Gastrocnemius medialis (tissue), 4 donors: ENCODE results near the gene CCM2.

Experiments used
- CTCF ChIP-seq, 5 experiments: fragments of 450-650 bp in 3 of 5; fragments of 200-600 bp in 2 of 5; sonication (generic) in 2 of 5; IDR thresholded peaks in 4 of 5; conservative IDR thresholded peaks in 1 of 5; 1 replicate in 4 of 5; 2 replicates in 1 of 5; pipeline ENCODE4 v1.5.1; 2016 to 2019; ENCODE audit warnings: antibody characterized with exemption in 5 of 5, mild to moderate bottlenecking in 3 of 5, moderate library complexity in 3 of 5
- POLR2A ChIP-seq, 2 donors: fragments of 450-650 bp; IDR thresholded peaks; one replicate each; pipeline ENCODE4 v1.6.1; 2017; ENCODE audit warnings: antibody characterized with exemption in 2 of 2, mild to moderate bottlenecking in 2 of 2, moderate library complexity in 2 of 2

- TF ChIP-seq CTCF (IDR thresholded peaks at IDR 0.05 in 4 of 5, conservative IDR thresholded peaks at IDR 0.05 in 1 of 5) = no peak
- no peak for TF ChIP-seq POLR2A (IDR thresholded peaks at IDR 0.05)
Observed at GRCh38 chr7:45055594-45056219, 55.7 kb downstream of the CCM2 start.
